Measurements from ENCODE around the gene FBXL17. TPM values are rescaled to one million over a fixed set of nuclear protein-coding genes. Genes with fewer than 3 reads are reported as not detected.
"Not testable (repeated sequence)": the region's sequence is repeated elsewhere in the genome, so short reads cannot be mapped to it uniquely, and the experiment has no call there.

FBXL17 gene
- total RNA-seq, 2 donors from 2014 or later: 3.1 to 7.0 TPM

DNA sequence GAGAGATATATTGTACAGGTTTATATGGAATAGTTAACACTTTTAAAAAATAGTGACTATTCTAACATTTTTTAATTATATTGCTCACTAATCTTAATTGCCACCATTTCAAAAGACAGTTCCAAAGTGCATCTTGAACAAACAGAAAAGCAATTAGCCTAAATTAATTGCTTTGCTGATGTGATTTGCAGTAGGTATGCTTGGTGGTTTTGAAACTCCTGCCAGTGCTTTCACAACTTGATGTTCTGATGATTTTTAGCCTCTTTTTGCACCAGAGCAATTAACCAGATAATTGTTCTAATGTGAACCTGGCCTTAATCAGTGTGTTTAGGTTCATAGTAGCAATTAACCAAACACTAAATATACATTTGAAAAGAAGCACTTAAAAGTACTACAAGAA, 207.6 kb downstream of the FBXL17 start:
- H3K9me3 Mint-ChIP-seq: no peaks in the 10 kb centered on the region
- no peak overlapping the region for H3K27ac Mint-ChIP-seq
- no peak for ATAC-seq
- no peak for DNase-seq (ENCODE audit: low spot score in 2 of 2)
- peaks cover 7 to 8% of the 10 kb centered on the region in 2 donors for H3K36me3 Mint-ChIP-seq

DNA sequence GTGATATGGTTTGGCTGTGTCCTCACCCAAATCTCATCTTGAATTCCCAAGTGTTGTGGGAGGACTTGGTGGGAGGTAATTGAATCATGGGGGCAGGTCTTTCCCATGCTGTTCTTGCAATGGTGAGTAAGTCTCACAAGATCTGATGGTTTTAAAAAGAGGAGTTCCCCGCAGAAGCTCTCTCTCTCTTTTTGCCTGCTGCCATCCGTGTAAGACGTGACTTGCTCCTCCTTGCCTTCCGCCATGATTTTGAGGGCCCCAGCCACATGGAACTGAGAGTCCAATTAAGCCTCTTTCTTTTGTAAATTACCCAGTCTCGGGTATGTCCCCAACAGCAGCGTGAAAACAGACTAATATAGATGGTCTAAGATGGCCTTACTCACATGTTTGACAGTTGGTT, 210.1 kb downstream of the FBXL17 start:
- H3K9me3 Mint-ChIP-seq: no peaks in the 10 kb centered on the region
- DNase-seq (ENCODE audit: low spot score in 2 of 2) (no peak), ATAC-seq (no peak)
- H3K27ac Mint-ChIP-seq: no peak overlapping the region
- H3K36me3 Mint-ChIP-seq: peaks cover 7 to 8% of the 10 kb centered on the region in 2 donors

DNA sequence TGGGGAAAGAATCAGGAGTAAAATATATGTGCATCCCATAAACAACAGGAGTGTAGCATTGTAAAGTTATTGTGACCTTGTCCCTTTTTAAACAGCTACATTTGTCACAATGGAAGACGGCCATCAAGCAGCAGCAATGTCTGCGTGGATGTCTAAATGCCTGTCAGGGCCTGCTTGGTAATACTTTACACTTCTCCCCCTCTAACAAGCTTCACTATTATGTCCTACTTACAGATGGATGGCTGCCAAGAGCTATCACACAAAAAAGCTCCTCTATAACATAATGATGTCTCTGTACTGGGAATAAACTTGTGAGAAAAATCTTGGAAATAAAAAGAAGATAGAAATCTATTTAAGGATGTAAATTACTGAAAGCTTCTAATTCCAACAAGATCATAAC, 213.0 kb downstream of the FBXL17 start:
- H3K9me3 Mint-ChIP-seq: no peaks in the 10 kb centered on the region
- no peak overlapping the region for H3K27ac Mint-ChIP-seq
- DNase-seq (ENCODE audit: low spot score in 2 of 2): no peak
- no peak for ATAC-seq
- H3K36me3 Mint-ChIP-seq: peaks cover 7 to 8% of the 10 kb centered on the region in 2 donors

DNA sequence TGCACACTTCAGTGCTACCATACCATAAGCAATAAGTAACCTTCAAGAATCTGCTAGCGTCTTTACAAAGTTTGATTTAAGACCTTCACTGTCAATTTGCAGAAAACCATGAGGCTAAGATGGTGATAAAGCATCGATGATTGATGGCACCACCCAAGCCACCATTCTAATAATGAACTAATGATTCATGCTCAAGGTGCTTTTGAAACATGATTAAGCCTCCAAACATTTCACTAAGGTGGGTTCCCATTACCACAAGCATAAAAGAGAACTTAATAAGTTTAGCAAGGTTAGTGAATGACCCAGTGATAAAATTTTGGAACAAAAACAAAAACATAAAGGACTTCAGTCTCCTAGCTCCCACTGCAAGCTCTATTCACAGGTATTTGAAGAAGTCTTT, 214.7 kb downstream of the FBXL17 start:
- DNase-seq (ENCODE audit: low spot score in 2 of 2) (no peak), ATAC-seq (no peak)
- Mint-ChIP-seq H3K36me3 (peaks cover 6 to 7% of the 10 kb centered on the region in 2 donors), H3K9me3 (no peaks in the 10 kb centered on the region), H3K27ac (no peak overlapping the region)

DNA sequence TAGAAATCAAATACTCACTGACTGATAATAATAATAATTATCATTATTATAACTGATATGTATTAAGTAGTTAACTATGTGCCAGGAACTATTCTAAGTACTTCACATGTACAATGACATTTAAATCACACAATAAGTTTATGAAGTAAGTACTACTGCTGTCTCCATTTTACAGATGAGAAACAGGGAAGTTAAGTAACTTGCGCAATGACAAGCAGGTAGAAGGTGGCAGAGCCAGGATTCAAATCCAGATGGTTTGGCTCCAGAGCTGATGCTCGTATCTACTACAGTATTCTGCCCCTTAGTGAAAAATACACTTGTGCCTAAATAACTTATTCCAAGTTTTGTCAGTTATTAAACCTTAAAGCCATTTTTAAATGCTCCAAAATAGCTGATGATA, 217.3 kb downstream of the FBXL17 start:
- no peaks in the 10 kb centered on the region for H3K9me3 Mint-ChIP-seq
- H3K36me3 Mint-ChIP-seq: no peaks in the 10 kb centered on the region
- ATAC-seq (no peak), DNase-seq (ENCODE audit: low spot score in 2 of 2) (no peak)
- no peak overlapping the region for H3K27ac Mint-ChIP-seq

DNA sequence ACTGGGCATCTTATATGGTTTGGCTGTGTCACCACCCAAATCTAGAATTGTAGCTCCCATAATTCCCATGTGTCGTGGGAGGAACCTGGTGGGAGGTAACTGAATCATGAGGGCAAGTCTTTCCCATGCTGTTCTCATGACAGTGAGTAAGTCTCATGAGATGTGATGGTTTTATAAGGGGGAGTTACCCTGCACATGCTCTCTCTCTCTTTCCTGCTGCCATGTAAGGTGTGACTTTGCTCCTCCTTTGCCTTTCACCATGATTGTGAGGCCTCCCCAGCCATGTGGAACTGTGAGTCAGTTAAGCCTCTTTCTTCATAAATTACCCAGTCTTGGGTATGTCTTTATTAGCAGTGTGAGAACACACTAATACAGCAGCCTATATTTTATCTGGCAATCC, 229.0 kb downstream of the FBXL17 start:
- ATAC-seq; H3K27ac Mint-ChIP-seq; H3K9me3 Mint-ChIP-seq; H3K36me3 Mint-ChIP-seq; DNase-seq (ENCODE audit: low spot score in 2 of 2): not testable (repeated sequence)

DNA sequence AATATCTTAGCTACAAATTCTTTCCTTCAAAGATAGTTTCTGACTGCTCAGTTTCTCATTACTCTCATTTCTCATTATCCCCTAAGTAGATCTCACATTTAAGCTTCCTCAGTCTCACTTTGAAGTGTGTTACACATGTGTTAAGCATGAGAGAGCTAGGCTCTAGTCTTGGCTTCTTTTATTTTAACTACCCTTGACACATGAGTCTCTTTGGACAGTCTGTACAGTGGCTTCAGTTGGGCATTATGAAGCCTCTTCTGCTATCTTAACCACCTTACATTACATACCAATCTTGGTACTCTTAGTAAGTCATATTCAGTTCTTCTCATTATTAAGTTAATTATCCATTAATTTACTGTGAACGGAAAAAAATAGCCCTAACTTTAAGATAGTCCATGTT, 232.5 kb downstream of the FBXL17 start:
- Mint-ChIP-seq H3K9me3 (peaks cover 3 to 4% of the 10 kb centered on the region in 2 donors), H3K27ac (no peak overlapping the region), H3K36me3 (peaks cover 0 to 11% of the 10 kb centered on the region in 2 donors)
- DNase-seq (ENCODE audit: low spot score in 2 of 2) (no peak), ATAC-seq (no peak)

DNA sequence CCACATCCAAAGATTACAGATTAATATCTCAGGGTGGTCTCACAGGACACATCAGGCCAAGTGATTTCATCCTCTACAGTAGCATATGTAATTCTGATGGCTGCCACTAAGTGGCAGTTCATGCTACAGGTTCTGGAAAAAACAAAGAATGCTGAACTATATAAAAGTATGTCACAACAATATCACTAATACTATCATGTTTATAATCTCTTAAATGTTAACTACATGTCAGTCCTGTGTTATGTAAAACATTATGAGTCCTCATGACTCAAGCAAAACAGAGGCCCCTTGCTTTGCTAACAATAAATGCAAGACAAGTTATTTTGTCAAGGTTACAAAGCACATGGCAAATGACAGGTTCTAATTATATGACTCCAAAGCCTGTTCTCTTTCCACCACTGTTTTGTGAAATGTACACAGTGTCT, 233.2 kb downstream of the FBXL17 start:
- DNase-seq (ENCODE audit: low spot score in 2 of 2) (no peak), ATAC-seq (no peak)
- Mint-ChIP-seq H3K9me3 (no peaks in the 10 kb centered on the region), H3K36me3 (peaks cover 0 to 6% of the 10 kb centered on the region in 2 donors), H3K27ac (no peak overlapping the region)

DNA sequence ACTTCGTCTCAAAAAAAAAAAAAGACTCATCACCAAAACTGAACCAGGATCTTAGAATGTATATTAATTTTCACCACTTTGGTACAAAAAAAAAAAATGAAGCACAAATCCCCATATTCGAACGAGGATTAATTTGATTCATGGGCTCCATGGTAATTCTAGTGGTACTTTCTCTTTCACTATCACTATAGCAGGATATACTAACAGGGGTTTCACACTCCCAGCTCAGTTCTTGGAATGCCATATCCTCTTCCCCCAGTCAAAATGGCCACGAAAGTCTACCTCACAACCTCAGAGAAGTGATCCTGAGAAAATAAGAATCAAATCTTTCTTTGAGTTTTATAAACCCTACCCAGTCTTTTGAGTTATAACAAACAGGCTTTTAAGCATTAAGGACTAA, 235.7 kb downstream of the FBXL17 start:
- H3K27ac Mint-ChIP-seq: no peak overlapping the region
- ATAC-seq: no peak
- no peaks in the 10 kb centered on the region for H3K9me3 Mint-ChIP-seq
- DNase-seq (ENCODE audit: low spot score in 2 of 2): no peak
- peaks cover 0 to 6% of the 10 kb centered on the region in 2 donors for H3K36me3 Mint-ChIP-seq

DNA sequence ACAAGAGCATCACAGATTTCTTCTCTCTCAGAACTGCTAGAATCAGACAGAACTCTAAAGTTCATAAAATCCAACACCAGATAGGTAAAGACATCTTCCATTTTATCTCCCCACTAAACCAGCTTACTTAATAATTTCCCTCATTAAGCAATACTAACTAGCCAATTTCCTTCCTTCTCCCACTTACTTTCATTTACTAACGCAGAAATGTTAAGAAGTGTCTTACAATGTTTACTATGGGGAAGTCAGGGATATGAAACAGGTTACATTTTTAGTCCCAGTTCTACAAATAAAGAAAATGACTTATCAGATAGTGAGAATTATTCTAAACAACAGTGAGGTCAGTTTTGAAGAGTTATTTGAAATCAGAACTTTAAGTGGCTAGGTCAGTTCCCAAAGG, 236.5 kb downstream of the FBXL17 start:
- ATAC-seq (no peak), DNase-seq (ENCODE audit: low spot score in 2 of 2) (no peak)
- Mint-ChIP-seq H3K36me3 (peaks cover 0 to 6% of the 10 kb centered on the region in 2 donors), H3K9me3 (no peaks in the 10 kb centered on the region), H3K27ac (no peak overlapping the region)

DNA sequence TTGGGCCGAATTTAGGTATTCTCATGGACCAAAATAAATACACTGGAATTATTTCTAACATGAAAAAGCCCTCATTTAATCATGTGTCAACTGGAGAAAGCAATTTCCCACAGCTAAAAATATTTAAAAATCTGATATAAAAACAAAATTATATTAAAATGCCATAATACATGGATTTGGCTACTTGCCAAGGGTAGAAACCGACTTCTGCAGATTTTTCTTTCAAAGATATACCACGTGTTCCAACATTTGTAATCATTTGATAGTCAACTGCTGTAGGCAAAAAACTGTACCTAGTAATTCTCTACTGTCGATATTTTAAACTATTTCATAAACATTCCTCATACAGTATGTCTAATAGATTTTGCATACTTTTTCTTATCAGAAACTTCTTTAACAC, 237.6 kb downstream of the FBXL17 start:
- H3K27ac Mint-ChIP-seq: no peak overlapping the region
- no peaks in the 10 kb centered on the region for H3K9me3 Mint-ChIP-seq
- peaks cover 0 to 6% of the 10 kb centered on the region in 2 donors for H3K36me3 Mint-ChIP-seq
- ATAC-seq (no peak), DNase-seq (ENCODE audit: low spot score in 2 of 2) (no peak)

DNA sequence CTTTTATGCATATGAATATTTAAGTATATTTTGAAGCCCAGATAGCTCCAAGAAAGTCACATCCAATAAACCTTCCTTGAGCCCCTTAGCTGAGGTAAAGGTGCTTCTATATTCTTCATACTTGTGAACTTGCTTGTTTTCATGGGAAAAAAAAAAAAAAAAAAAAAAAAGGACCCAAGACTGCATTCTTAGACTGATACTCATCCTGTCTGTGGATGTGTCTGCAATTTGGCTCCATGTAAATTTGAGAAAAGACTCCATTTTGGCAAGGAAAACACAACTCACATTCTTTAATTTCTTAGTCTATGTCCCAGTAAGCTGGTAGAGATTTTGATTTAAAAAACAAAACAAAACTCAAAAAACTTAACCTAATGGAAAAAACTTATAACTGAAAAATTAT, 238.3 kb downstream of the FBXL17 start:
- H3K27ac Mint-ChIP-seq: no peak overlapping the region
- peaks cover 0 to 6% of the 10 kb centered on the region in 2 donors for H3K36me3 Mint-ChIP-seq
- ATAC-seq (no peak), DNase-seq (ENCODE audit: low spot score in 2 of 2) (no peak)
- no peaks in the 10 kb centered on the region for H3K9me3 Mint-ChIP-seq

DNA sequence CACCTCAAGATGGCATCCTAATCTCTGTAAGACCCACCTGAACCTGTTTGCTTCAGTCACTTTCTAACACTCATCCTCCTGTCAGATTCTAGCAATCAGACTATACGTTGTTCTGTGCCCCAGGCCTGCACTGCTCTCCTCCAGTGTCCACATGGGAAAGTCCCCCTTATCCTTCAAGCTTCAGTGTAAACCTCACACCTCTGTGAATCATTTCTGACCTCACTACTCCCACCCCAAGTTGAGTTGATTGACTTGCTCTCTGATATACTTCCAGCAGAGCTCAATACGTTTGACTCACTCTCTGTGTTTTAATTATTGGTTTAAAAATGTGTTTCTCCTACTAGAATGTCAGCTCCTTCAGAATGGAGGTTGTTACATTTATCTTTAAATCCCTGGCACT, 240.2 kb downstream of the FBXL17 start:
- H3K9me3 Mint-ChIP-seq: no peaks in the 10 kb centered on the region
- DNase-seq (ENCODE audit: low spot score in 2 of 2) (no peak), ATAC-seq (peak; percentile 60 to 71)
- no peak overlapping the region for H3K27ac Mint-ChIP-seq
- H3K36me3 Mint-ChIP-seq: peaks cover 0 to 6% of the 10 kb centered on the region in 2 donors

DNA sequence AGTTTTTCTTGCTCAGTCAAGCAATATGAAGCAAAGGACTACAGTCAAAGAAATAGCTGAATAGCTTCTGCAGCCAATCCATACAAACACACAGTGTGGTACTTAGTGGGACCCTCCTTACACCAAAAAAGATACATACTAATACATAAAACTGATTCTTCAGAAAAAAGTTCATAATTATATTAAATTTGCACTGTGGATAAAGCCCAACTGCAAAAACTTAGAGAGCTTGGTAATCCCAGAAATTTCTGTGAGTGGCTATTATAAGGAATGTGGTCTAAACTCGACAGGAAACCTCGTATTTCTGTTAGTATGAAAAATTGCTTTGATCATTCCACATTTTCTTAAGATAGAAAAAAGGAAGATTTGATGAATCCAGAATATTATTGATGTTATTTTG, 245.4 kb downstream of the FBXL17 start:
- ATAC-seq (no peak), DNase-seq (ENCODE audit: low spot score in 2 of 2) (no peak)
- H3K27ac Mint-ChIP-seq: no peak overlapping the region
- no peaks in the 10 kb centered on the region for H3K36me3 Mint-ChIP-seq
- H3K9me3 Mint-ChIP-seq: no peaks in the 10 kb centered on the region

DNA sequence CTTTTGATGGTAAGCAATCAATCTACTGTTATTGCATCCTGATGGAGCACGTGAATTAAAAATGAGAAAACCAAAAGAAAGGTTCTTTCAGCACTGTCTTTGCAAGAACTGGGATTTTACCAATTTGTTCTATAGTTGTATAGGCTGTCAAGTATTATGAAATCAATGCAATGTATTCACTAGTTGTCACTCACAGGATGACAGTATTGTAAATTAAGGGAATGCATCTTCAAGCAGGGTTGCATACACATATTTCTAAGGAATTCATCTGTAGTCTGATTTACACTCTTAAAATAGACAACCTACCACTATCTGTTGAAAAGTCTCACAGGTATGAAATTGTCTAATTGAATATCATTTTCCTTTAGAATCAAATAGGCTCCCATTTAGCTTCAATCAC, 252.8 kb downstream of the FBXL17 start:
- no peaks in the 10 kb centered on the region for H3K9me3 Mint-ChIP-seq
- DNase-seq (ENCODE audit: low spot score in 2 of 2) (no peak), ATAC-seq (no peak)
- H3K27ac Mint-ChIP-seq: no peak overlapping the region
- H3K36me3 Mint-ChIP-seq: no peaks in the 10 kb centered on the region

DNA sequence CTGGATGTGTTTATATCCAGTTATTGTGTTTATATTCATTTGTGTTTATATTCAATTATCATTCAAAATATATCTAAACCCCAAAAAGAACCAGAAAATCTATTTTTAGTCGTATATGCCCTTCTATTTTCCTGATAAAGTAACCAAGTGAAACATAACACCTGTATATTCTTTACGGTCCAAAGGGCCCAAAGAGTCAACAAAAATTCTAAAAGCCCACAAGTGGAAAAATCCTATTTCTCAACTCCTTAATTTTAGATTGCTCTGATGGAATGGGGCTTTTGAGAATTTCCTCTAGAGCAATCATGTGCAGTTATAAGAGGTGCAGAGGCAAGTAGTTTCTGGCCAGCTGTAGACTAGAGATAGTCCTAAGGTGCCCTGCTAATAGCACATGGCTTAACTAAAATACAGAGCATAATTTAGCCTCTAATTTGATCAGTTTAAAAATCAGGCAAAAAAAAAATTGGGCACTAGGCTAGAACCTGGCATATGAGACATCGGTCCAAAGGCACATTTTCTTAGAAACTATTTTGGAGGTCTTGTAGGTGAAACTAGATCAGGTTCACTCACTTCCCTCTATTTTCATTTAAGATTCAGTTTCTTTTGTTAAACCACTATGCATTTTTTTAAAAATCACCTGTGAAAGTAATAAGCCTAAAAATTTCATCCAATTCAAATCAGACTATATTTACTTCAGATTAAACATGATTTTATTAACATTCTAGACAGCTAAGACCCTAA, 256.0 kb downstream of the FBXL17 start:
- DNase-seq (ENCODE audit: low spot score in 2 of 2) (no peak), ATAC-seq (no peak)
- Mint-ChIP-seq H3K27ac (no peak overlapping the region), H3K9me3 (no peaks in the 10 kb centered on the region), H3K36me3 (no peaks in the 10 kb centered on the region)

DNA sequence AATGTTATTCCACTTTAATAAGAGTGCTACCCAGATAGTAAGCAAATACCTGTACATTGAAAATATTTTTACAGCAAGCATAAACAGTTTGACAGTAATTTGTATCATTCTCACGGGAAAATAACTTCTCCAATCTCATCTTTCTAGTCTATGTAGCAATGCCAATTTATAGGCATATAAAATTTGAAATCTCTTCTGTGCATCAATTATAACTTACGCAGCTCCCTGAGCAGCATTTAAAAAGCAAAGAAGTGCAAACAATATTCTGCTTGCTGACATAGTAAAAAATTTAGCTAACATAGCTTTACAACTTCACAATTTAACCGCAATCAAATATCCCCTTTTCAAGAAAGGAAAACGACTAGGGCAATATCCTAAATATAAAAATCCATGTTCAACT, 257.3 kb downstream of the FBXL17 start:
- no peak overlapping the region for H3K27ac Mint-ChIP-seq

DNA sequence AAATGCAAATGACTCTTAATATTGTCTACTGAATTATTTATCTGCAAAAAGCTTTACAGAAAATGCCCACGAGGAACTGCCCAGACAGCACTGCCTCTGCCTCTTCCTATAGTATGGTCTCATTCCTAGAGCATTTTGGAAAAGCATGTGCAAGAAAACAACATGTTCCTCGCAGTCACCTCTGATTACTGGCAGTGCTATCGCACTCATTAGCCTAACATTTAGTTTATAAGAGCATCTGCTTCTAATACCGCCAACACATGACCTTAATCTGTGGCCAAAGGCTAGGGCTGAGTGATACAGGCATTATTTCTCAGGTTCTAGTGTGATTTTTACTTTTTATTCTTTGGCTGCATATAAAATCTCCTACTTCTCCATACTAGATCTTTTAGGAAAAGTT, 259.2 kb downstream of the FBXL17 start:
- H3K27ac Mint-ChIP-seq: no peak overlapping the region
- no peak for DNase-seq (ENCODE audit: low spot score in 2 of 2)
- no peaks in the 10 kb centered on the region for H3K36me3 Mint-ChIP-seq
- no peak for ATAC-seq
- H3K9me3 Mint-ChIP-seq: no peaks in the 10 kb centered on the region

More for the DNA sequence above, 257.3 kb downstream of the FBXL17 start:
- H3K36me3 Mint-ChIP-seq: no peaks in the 10 kb centered on the region
- ATAC-seq (no peak), DNase-seq (ENCODE audit: low spot score in 2 of 2) (no peak)
- H3K9me3 Mint-ChIP-seq: no peaks in the 10 kb centered on the region

Data from activated naive CD4-positive, alpha-beta T cell treated with anti-CD3 and anti-CD28 coated beads, Interleukin-2, amount 50 U/mL, for 72 hours (primary cell).